ENCODE measurements around the gene TARBP1.

DNA sequence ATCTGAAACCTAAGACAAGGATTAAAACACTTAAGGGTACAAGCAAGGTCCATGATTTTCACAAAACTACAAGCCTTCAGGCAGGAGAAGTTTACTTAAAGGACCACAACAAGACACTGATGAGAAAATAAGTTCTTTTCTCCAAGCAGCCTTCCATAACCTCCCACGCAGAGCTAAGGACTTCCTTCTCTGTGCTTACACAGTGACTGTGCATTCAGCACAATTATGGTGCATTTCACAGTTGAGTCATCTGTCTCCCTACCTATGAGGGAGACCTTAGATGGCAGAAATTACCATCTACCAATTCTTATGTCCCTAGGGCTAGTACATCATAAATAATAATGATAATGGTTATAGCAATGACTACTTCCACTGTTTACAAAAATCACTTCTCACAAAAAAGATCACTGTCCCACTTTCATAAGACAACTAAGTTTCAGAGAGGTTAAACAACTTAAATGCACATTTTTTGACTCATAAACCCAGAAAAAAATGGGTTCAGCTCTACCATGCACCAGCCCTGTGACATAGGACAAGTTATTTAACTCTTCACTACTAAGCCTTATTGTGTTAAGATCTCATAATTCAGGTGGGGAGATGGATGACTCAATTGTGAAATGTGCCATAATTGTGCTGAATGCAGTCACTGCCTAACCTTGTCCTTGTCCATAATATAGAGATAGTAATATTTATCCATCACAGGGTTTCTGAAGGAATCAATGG is 45.3 kb downstream of the TARBP1 start:
- TF ChIP-seq, protein P1, sequence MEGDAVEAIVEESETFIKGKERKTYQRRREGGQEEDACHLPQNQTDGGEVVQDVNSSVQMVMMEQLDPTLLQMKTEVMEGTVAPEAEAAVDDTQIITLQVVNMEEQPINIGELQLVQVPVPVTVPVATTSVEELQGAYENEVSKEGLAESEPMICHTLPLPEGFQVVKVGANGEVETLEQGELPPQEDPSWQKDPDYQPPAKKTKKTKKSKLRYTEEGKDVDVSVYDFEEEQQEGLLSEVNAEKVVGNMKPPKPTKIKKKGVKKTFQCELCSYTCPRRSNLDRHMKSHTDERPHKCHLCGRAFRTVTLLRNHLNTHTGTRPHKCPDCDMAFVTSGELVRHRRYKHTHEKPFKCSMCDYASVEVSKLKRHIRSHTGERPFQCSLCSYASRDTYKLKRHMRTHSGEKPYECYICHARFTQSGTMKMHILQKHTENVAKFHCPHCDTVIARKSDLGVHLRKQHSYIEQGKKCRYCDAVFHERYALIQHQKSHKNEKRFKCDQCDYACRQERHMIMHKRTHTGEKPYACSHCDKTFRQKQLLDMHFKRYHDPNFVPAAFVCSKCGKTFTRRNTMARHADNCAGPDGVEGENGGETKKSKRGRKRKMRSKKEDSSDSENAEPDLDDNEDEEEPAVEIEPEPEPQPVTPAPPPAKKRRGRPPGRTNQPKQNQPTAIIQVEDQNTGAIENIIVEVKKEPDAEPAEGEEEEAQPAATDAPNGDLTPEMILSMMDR (IDR thresholded peaks at IDR 0.05), result no peak
- TF ChIP-seq EP300 (IDR thresholded peaks at IDR 0.05), result no peak
- TF ChIP-seq POLR2A (IDR thresholded peaks at IDR 0.05), result no peak

Measured in tibial nerve (tissue), 4 donors.